SK-N-MC (cell line): Measurements from ENCODE around the gene AIP.

Experiments
- DNase-seq: peaks from one replicate; pipeline ENCODE4 v3.0.0-alpha.2; 2011; ENCODE audit warnings: low read depth, low spot score
- H3K27ac ChIP-seq: fragments of 200-600 bp; sonication (generic); 2 replicates; pipeline ENCODE4 v1.5.1; 2016; ENCODE audit warnings: mixed run types
- H3K36me3 ChIP-seq: fragments of 200-600 bp; sonication (generic); 2 replicates; pipeline ENCODE4 v1.6.1; 2017; ENCODE audit warnings: antibody characterized with exemption, low read length, mixed read lengths; ENCODE audit not compliant: insufficient read depth
- H3K4me3 ChIP-seq: fragments of 200-600 bp; sonication (generic); 2 replicates; pipeline ENCODE4 v1.5.1; 2016
- H3K9ac ChIP-seq: fragments of 200-600 bp; sonication (generic); 2 replicates; pipeline ENCODE4 v1.8.0; 2017; ENCODE audit warnings: mixed run types, mixed read lengths; ENCODE audit not compliant: insufficient read length
- H3K9me3 ChIP-seq: fragments of 200-600 bp; sonication (generic); 2 replicates; pipeline ENCODE4 v1.6.1; 2017; ENCODE audit warnings: low read depth, mild to moderate bottlenecking, antibody characterized with exemption, low read length, moderate library complexity, mixed read lengths
- EZH2 ChIP-seq: fragments of 200-600 bp; sonication (generic); IDR thresholded peaks from one replicate; pipeline ENCODE4 v1.6.1; 2017; ENCODE audit warnings: antibody characterized with exemption
- FOXP2 ChIP-seq: optimal IDR thresholded peaks from 2 replicates; pipeline ENCODE3; 2011; ENCODE audit warnings: mild to moderate bottlenecking, moderate library complexity; ENCODE audit not compliant: insufficient read depth; ENCODE audit errors: extremely low read length, control extremely low read depth
- POLR2AphosphoS5 ChIP-seq: IDR thresholded peaks from 2 replicates; pipeline ENCODE4 v1.6.1; 2012; ENCODE audit warnings: mild to moderate bottlenecking, low read depth, low read length, borderline replicate concordance

Gene AIP

GRCh38 chr11:67453816-67454732 is 28.8 kb upstream of the AIP start:
- TF ChIP-seq EZH2, result no peak
- no peak for TF ChIP-seq POLR2AphosphoS5
- TF ChIP-seq FOXP2, result no peak
- Histone ChIP-seq H3K36me3 (no peaks in the 10 kb centered on the region), H3K27ac (no peak overlapping the region), H3K4me3 (no peak overlapping the region), H3K9ac (no peak overlapping the region), H3K9me3 (no peaks in the 10 kb centered on the region)
- no peak for DNase-seq

GRCh38 chr11:67455054-67455453 is 27.8 kb upstream of the AIP start, which contains the start of gene CABP4:
Gene CABP4 (plus strand): TSS chr11:67455354. CDS start chr11:67455424, 70 bp downstream.
- TF ChIP-seq EZH2 (no peak), POLR2AphosphoS5 (no peak), FOXP2 (no peak)
- no peak within 1 kb of the TSS for H3K4me3 ChIP-seq

GRCh38 chr11:67456068-67456705 is 26.6 kb upstream of the AIP start:
- Histone ChIP-seq H3K9me3 (no peaks in the 10 kb centered on the region), H3K36me3 (no peaks in the 10 kb centered on the region), H3K27ac (no peak overlapping the region), H3K4me3 (no peak overlapping the region), H3K9ac (no peak overlapping the region)
- DNase-seq, result no peak
- TF ChIP-seq POLR2AphosphoS5, result no peak
- no peak for TF ChIP-seq EZH2
- TF ChIP-seq FOXP2, result no peak

More at GRCh38 chr11:67455054-67455453, 27.8 kb upstream of the AIP start, which contains the start of gene CABP4:
- H3K27ac ChIP-seq, result no peak within 1 kb of the TSS
- no peak within 1 kb of the TSS for H3K9ac ChIP-seq
- no peak for DNase-seq
- H3K9me3 ChIP-seq, result no peaks in the 10 kb centered on the region
- no peaks in the 10 kb centered on the region for H3K36me3 ChIP-seq

GRCh38 chr11:67457453-67457852 is 25.4 kb upstream of the AIP start:
- Histone ChIP-seq H3K9me3 (no peaks in the 10 kb centered on the region), H3K36me3 (no peaks in the 10 kb centered on the region), H3K4me3 (no peak overlapping the region), H3K27ac (no peak overlapping the region), H3K9ac (no peak overlapping the region)
- TF ChIP-seq EZH2 (no peak), POLR2AphosphoS5 (no peak), FOXP2 (no peak)
- DNase-seq, result no peak

- Histone ChIP-seq H3K9me3 (no peaks in the 10 kb centered on the region), H3K4me3 (no peak overlapping the region), H3K36me3 (no peaks in the 10 kb centered on the region), H3K27ac (no peak overlapping the region), H3K9ac (no peak overlapping the region)
- TF ChIP-seq EZH2, result no peak
- TF ChIP-seq FOXP2, result no peak
- TF ChIP-seq POLR2AphosphoS5, result no peak
- no peak for DNase-seq
Measured at GRCh38 chr11:67458266-67458665, 24.6 kb upstream of the AIP start.

GRCh38 chr11:67463186-67463585 is 19.6 kb upstream of the AIP start:
- Histone ChIP-seq H3K4me3 (no peak overlapping the region), H3K9ac (no peak overlapping the region), H3K27ac (no peak overlapping the region), H3K36me3 (no peaks in the 10 kb centered on the region), H3K9me3 (no peaks in the 10 kb centered on the region)
- TF ChIP-seq POLR2AphosphoS5 (no peak), FOXP2 (no peak), EZH2 (no peak)
- DNase-seq, result no peak

GRCh38 chr11:67463680-67464410 is 19.0 kb upstream of the AIP start:
- peak overlapping the region; percentile 94 for H3K4me3 ChIP-seq
- DNase-seq, result no peak
- H3K9me3 ChIP-seq, result no peaks in the 10 kb centered on the region
- peak overlapping the region; percentile 75 for H3K27ac ChIP-seq
- no peaks in the 10 kb centered on the region for H3K36me3 ChIP-seq
- TF ChIP-seq POLR2AphosphoS5, result no peak; the same call in 1 of the 2 replicates
- no peak for TF ChIP-seq FOXP2
- TF ChIP-seq EZH2, result no peak
- H3K9ac ChIP-seq, result peak overlapping the region; percentile 76

- peak overlapping the region; percentile 75 for H3K27ac ChIP-seq
- H3K4me3 ChIP-seq, result peak overlapping the region; percentile 94
- peak overlapping the region; percentile 86 for H3K9ac ChIP-seq
- TF ChIP-seq FOXP2 (no peak), EZH2 (no peak), POLR2AphosphoS5 (peak; percentile 87)
- DNase-seq, result peak; percentile 10
- H3K36me3 ChIP-seq, result no peaks in the 10 kb centered on the region
- H3K9me3 ChIP-seq, result no peaks in the 10 kb centered on the region
Measured at GRCh38 chr11:67464411-67465188, 18.2 kb upstream of the AIP start.
